HFFc6 (cell line): Measurements from ENCODE around the gene DENND1A. TPM values are rescaled to one million over a fixed set of nuclear protein-coding genes. Genes with fewer than 3 reads are reported as not detected.
A peak's percentile ranks its signal among the peaks of the same experiment; 100 is the strongest.

Experiments used
- DNase-seq: peaks from one replicate; pipeline ENCODE4 v3.0.0-alpha.2; 2018
- H3K27ac Mint-ChIP-seq: 2 replicates; pipeline ENCODE4 v1.8.0; 2020; ENCODE audit warnings: mild to moderate bottlenecking, mixed read lengths
- H3K27me3 Mint-ChIP-seq: 2 replicates; pipeline ENCODE4 v1.8.0; 2021; ENCODE audit warnings: mild to moderate bottlenecking, moderate library complexity, mixed read lengths; ENCODE audit not compliant: insufficient read depth
- H3K36me3 Mint-ChIP-seq: 2 replicates; pipeline ENCODE4 v1.8.0; 2021; ENCODE audit warnings: low read depth, mixed read lengths
- H3K4me1 Mint-ChIP-seq: 2 replicates; pipeline ENCODE4 v1.8.0; 2020; ENCODE audit warnings: low read depth, mixed read lengths
- H3K4me3 Mint-ChIP-seq: 2 replicates; pipeline ENCODE4 v1.8.0; 2020; ENCODE audit warnings: mild to moderate bottlenecking, moderate library complexity, mixed read lengths
- H3K9me3 Mint-ChIP-seq: 2 replicates; pipeline ENCODE4 v1.8.0; 2020; ENCODE audit warnings: mild to moderate bottlenecking, mixed read lengths
- total RNA-seq, 6 experiments: library from RNA; stranded (reverse); fragmentation: NEBNext Ultra II Directional; extraction: Animal tissue kit (Norgen Biotek cat#: 25700); gene quantifications; 2 replicates in 1 of 6; 3 replicates in 5 of 6; pipeline ENCODE4 v1.2.3, GENCODE V29; 2021
- TF ChIP-seq, protein P1 (sequence below): fragments of 200-600 bp; sonication (generic); IDR thresholded peaks from 2 replicates; pipeline ENCODE4 v1.5.0; 2021; ENCODE audit warnings: antibody characterized with exemption, mild to moderate bottlenecking

DENND1A gene
- total RNA-seq, 6 experiments from 2014 or later, result 25.4 to 38.3 (median 30.3) TPM

DNA sequence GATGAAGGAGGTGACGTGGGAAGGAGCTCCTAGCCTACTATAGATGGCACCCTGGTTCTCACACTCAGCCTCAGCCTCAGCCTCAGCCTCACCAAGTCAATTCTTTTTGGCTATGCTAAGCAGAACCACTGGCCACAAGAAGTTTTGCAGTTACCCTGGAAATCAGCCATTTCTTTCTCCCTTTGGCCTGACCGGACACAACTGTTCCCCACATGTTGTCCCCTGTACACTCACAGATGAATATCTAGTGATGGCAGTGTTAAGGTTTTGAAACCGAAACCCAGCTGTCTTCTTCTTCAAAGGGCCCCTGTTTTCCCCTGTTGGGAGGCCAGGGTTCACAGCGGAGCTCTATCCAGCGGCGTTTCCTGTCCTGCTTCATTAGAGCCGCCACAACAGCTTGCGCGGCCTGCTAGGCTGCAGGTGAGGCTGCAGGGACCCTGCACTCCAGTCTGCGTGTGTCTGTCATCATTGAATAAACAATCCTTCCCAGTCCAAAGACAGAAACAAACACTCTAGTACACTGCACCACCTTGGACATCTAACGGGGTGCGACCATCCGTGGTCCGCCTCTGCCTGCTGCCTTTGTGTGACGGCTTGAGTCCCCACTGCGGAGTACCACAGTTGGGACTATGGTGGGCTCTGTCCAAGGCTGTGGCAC, 250.5 kb downstream of the DENND1A start:
- DNase-seq, result no peak
- peaks cover 19% of the 10 kb centered on the region for H3K4me1 Mint-ChIP-seq
- no peaks in the 10 kb centered on the region; the same call in 1 of the 2 replicates for H3K27me3 Mint-ChIP-seq
- H3K4me3 Mint-ChIP-seq, result peak overlapping the region; percentile 49
- peaks cover 4% of the 10 kb centered on the region; the same call in 1 of the 2 replicates for H3K9me3 Mint-ChIP-seq
- TF ChIP-seq, protein P1, sequence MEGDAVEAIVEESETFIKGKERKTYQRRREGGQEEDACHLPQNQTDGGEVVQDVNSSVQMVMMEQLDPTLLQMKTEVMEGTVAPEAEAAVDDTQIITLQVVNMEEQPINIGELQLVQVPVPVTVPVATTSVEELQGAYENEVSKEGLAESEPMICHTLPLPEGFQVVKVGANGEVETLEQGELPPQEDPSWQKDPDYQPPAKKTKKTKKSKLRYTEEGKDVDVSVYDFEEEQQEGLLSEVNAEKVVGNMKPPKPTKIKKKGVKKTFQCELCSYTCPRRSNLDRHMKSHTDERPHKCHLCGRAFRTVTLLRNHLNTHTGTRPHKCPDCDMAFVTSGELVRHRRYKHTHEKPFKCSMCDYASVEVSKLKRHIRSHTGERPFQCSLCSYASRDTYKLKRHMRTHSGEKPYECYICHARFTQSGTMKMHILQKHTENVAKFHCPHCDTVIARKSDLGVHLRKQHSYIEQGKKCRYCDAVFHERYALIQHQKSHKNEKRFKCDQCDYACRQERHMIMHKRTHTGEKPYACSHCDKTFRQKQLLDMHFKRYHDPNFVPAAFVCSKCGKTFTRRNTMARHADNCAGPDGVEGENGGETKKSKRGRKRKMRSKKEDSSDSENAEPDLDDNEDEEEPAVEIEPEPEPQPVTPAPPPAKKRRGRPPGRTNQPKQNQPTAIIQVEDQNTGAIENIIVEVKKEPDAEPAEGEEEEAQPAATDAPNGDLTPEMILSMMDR, result no peak
- peaks cover 22% of the 10 kb centered on the region for H3K36me3 Mint-ChIP-seq
- H3K27ac Mint-ChIP-seq, result peak overlapping the region; percentile 40; the same call in 1 of the 2 replicates

DNA sequence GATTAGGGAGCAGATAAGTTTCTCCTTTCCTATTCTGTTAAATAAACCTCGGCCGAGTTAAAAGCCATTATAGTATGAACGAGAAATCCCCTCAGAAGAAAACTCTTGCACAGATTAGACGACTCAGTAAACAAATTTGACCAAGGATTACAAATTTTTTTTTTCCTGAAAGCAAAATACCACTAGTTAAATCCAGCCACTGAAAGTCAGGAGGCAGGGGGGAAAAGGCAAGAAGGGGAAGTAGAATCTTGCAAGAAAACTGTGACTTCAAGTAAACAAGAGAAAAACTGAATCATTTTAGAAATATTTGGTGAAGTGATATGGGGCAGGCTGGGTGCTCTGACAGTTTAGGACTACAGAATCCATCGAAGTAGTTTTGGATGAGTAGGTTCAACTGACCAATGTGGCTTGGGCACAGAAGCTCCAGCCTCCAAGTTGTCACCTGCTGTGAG, 251.0 kb downstream of the DENND1A start:
- H3K9me3 Mint-ChIP-seq, result peaks cover 9% of the 10 kb centered on the region
- H3K36me3 Mint-ChIP-seq, result peaks cover 27% of the 10 kb centered on the region
- H3K4me3 Mint-ChIP-seq, result peak overlapping the region; percentile 49
- H3K27me3 Mint-ChIP-seq, result no peaks in the 10 kb centered on the region; the same call in 1 of the 2 replicates
- TF ChIP-seq, protein P1, result no peak
- peaks cover 17% of the 10 kb centered on the region for H3K4me1 Mint-ChIP-seq
- DNase-seq, result no peak
- H3K27ac Mint-ChIP-seq, result peak overlapping the region; percentile 40; the same call in 1 of the 2 replicates

DNA sequence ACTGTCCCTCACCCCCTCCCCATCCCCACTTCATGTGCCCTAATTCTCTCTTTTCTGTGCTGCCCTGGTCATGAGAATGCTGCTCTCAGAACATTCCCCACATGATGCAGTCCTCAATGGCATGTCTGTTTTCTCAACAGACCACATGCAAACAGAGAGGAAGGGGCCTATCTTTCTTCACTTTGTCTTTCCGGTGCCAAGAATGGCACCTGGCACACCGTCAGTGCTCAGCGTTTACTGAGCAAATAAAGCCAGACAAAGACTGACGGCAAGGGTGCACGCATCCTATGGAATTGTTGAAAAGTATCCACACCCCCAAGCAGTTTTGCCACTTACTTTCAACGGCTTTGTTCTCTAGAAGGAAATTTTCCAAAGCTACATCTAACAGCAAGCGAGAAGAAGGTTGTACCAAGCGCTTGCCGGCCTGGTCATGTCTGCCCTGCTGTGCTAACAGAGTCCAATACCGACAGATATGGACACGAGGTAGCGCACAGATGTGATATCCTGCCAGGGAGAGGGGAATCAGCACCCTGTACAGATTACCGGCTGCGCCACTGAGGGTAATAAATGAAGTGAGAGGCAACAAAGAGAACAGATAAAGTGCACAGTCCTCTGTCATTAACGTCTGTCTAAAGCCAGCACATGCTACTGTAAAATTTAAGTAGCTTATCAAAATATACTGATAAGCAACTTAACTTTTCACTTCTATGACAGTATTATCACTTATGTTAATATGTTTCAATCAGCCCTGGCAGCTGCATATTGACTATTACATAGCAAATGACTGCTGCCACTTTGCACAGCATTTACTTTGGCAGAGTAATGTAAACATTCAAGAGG, 251.7 kb downstream of the DENND1A start:
- DNase-seq, result no peak
- Mint-ChIP-seq H3K36me3 (peaks cover 34% of the 10 kb centered on the region), H3K4me3 (no peak overlapping the region), H3K27ac (no peak overlapping the region; the same call in 1 of the 2 replicates), H3K27me3 (no peaks in the 10 kb centered on the region; the same call in 1 of the 2 replicates), H3K9me3 (peaks cover 14% of the 10 kb centered on the region), H3K4me1 (peaks cover 17% of the 10 kb centered on the region)
- TF ChIP-seq, protein P1, result no peak

DNA sequence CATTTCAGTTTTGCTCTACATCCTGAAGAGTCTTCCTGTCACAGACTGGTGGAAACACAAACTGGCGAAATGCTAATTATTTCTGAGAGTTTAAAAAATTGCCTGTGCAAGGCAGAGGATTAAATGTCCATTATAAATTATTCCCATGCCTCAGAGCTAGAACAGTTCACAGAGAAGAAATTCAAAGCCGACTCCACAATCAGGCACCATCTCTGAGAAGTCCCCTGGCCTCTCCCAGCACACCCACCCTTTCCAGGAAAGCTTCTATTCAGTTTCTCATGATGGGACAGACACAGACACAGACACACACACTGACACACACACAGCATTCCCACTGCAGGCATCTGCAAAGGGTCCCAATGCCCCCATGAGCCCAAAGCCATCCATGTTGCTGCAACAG, 253.1 kb downstream of the DENND1A start:
- Mint-ChIP-seq H3K4me1 (peaks cover 17% of the 10 kb centered on the region), H3K27ac (no peak overlapping the region), H3K27me3 (no peaks in the 10 kb centered on the region; the same call in 1 of the 2 replicates), H3K9me3 (peaks cover 14% of the 10 kb centered on the region), H3K36me3 (peaks cover 37% of the 10 kb centered on the region), H3K4me3 (no peak overlapping the region)
- no peak for DNase-seq
- TF ChIP-seq, protein P1, result no peak

DNA sequence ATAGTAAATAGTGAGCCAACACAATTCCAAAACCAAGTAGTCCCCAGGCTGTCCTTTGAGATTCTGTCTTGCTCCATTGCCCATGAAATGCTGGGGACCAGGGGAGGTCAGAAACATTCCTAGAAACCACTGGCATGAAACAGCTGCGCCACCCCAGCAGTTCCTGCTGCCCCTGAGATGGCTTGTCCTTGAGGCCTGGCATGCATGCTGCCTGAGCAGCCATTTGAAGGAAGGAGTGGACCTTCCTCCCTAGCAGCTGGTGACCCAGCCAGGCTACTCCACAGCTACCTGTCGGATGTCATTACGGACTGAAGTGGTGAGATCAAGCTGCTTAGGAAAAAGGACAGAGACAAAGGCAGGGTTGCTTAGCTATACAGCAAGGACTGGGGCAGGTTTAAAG, 260.6 kb downstream of the DENND1A start:
- DNase-seq, result no peak
- Mint-ChIP-seq H3K36me3 (peaks cover 44% of the 10 kb centered on the region), H3K4me3 (no peak overlapping the region), H3K9me3 (peaks cover 21% of the 10 kb centered on the region), H3K27ac (no peak overlapping the region), H3K27me3 (peaks cover 3% of the 10 kb centered on the region; the same call in 1 of the 2 replicates), H3K4me1 (no peaks in the 10 kb centered on the region)
- TF ChIP-seq, protein P1, result no peak
